Suprapubic skin (tissue), 4 donors: ENCODE measurements around the gene SDHD. TPM values are rescaled to one million over a fixed set of nuclear protein-coding genes. Genes with fewer than 3 reads are reported as not detected.
A peak's percentile ranks its signal among the peaks of the same experiment; 100 is the strongest.

Experiments
- DNase-seq, 2 donors: peaks; one replicate each; pipeline ENCODE4 v3.0.0-alpha.2; 2019; ENCODE audit warnings: low spot score in 2 of 2
- H3K27ac ChIP-seq: fragments of 200-600 bp; sonication (generic); one replicate; pipeline ENCODE4 v1.5.1; 2019
- H3K27me3 ChIP-seq: fragments of 200-600 bp; sonication (generic); one replicate; pipeline ENCODE4 v1.5.1; 2019
- H3K36me3 ChIP-seq: fragments of 200-600 bp; sonication (generic); one replicate; pipeline ENCODE4 v1.5.1; 2019
- H3K4me1 ChIP-seq: fragments of 200-600 bp; sonication (generic); one replicate; pipeline ENCODE4 v1.5.1; 2019
- H3K4me3 ChIP-seq: fragments of 200-600 bp; sonication (generic); one replicate; pipeline ENCODE4 v1.5.1; 2019; ENCODE audit warnings: mild to moderate bottlenecking
- H3K9me3 ChIP-seq: fragments of 200-600 bp; sonication (generic); one replicate; pipeline ENCODE4 v1.5.1; 2019
- CTCF ChIP-seq, 2 donors: fragments of 200-600 bp in 1 of 2; fragments of 450-650 bp in 1 of 2; sonication (generic) in 1 of 2; IDR thresholded peaks; one replicate each; pipeline ENCODE4 v1.5.1; 2016 to 2019; ENCODE audit warnings: antibody characterized with exemption in 2 of 2, mild to moderate bottlenecking in 1 of 2, moderate library complexity in 1 of 2
- EP300 ChIP-seq: sonication (generic); formaldehyde crosslinking; IDR thresholded peaks from one replicate; pipeline ENCODE4 v1.6.1; 2017; ENCODE audit warnings: antibody characterized with exemption
- POLR2A ChIP-seq, 2 donors: fragments of 450-650 bp; IDR thresholded peaks; one replicate each; pipeline ENCODE4 v1.6.1; 2017; ENCODE audit warnings: antibody characterized with exemption in 2 of 2, mild to moderate bottlenecking in 2 of 2, moderate library complexity in 2 of 2
- POLR2AphosphoS5 ChIP-seq, 3 donors: sonication (generic); formaldehyde crosslinking; IDR thresholded peaks; one replicate each; pipeline ENCODE4 v1.6.1; 2017; ENCODE audit warnings: antibody characterized with exemption in 3 of 3
- WGBS: methylation state at CpG from one replicate; pipeline ENCODE4 v1.1.5; 2018; 5-methylcytosine and 5-hydroxymethylcytosine counted together
- total RNA-seq, 4 donors: library from RNA; depleted of rRNA; stranded (reverse); fragments of >200 nt; gene quantifications; one replicate each; pipeline ENCODE4 v1.1.0, GENCODE V29; 2016

Gene SDHD
- total RNA-seq, 4 donors from 2014 or later, result 64.4 to 125 (median 109) TPM

DNA sequence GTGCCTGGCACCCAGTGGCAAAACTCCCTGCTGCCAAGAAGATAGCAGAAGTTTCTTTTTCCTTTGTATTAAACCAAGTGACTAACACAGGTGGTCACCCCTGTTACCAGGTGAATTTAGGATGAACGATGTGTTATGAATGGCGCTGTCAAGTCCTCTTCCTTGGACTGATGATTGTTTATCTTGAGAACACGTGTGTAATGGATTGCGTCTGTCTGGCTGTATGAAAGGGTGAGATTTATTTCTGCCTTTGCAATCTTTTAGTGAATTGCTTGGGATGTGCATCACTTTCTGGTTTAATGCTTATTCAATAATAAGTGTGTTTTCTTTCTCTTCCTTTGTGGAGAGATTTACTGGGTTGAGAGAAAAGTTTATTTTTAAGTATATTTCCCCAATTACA is 36.5 kb downstream of the SDHD start:
- Histone ChIP-seq H3K4me1 (peaks cover 15% of the 10 kb centered on the region), H3K9me3 (no peaks in the 10 kb centered on the region), H3K27me3 (no peaks in the 10 kb centered on the region), H3K36me3 (no peaks in the 10 kb centered on the region), H3K27ac (no peak overlapping the region), H3K4me3 (no peak overlapping the region)
- TF ChIP-seq POLR2AphosphoS5 (IDR thresholded peaks at IDR 0.05), result no peak
- TF ChIP-seq POLR2A (IDR thresholded peaks at IDR 0.05), result no peak
- TF ChIP-seq CTCF (IDR thresholded peaks at IDR 0.05), result no peak
- no peak for TF ChIP-seq EP300
- WGBS, result 67% methylated on average over 4 of the region's 4 CpGs
- no peak for DNase-seq

DNA sequence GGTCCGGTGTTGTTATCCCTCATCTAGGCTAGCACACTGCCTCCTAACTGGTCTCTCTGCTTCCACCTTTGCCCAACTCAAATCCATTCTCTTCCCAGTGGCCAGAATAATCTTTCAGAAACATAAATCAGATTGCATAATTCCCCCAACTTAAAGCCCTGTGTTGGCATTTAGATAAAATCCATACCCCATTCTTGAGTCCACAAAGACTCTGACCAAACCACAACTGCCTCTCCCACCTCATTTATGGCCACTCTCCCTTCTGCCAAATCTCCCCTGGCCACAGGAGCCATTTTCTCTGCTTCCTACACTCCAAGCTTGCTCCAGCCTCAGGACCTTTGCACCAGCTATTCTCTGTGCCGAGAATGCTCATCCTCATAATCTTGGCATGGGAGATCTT is 40.4 kb downstream of the SDHD start:
- no peaks in the 10 kb centered on the region for H3K27me3 ChIP-seq
- TF ChIP-seq CTCF (IDR thresholded peaks at IDR 0.05) (no peak), POLR2AphosphoS5 (IDR thresholded peaks at IDR 0.05) (no peak), POLR2A (IDR thresholded peaks at IDR 0.05) (no peak)

DNA sequence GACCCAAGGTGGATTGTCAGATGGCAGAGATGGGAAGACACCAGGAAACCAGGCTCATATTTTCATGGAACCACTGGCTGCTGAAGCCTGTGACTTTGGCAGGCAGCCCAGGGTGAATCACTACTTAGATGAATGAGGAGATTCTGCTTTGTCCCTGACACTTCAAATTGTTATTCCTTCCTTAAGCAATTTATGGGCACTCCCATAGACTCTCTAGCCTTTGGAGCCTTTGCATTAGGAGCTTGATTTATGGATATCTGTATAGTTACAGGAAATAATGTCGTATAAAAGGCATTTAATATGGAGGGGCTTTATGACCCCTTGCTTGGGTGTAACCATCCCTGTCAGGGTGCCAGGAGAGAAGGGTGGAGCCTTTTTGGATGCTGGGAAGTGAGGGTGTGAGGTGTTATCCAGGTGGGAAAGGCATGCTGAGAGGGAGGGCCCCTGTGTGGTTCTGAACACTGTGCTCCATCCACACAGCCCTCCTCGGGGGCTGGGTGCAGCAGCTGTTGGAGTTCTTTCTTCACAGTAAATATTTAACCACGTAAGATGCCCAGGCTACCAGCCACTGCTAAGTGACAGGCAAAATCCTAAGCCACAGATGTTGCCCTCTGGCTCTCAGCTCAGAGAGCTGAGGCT is 41.9 kb downstream of the SDHD start:
- TF ChIP-seq POLR2A (IDR thresholded peaks at IDR 0.05) (no peak), POLR2AphosphoS5 (IDR thresholded peaks at IDR 0.05) (no peak), CTCF (IDR thresholded peaks at IDR 0.05) (no peak), EP300 (no peak)
- Histone ChIP-seq H3K4me3 (no peak overlapping the region), H3K36me3 (no peaks in the 10 kb centered on the region), H3K27me3 (no peaks in the 10 kb centered on the region), H3K9me3 (no peaks in the 10 kb centered on the region), H3K4me1 (peaks cover 37% of the 10 kb centered on the region), H3K27ac (peak overlapping the region; percentile 81)
- 46% methylated on average over 3 of the region's 3 CpGs for WGBS
- peak in 1 of 2 donors; percentile 77 for DNase-seq

More for the DNA sequence above, 40.4 kb downstream of the SDHD start:
- Histone ChIP-seq H3K4me3 (no peak overlapping the region), H3K4me1 (peaks cover 34% of the 10 kb centered on the region), H3K27ac (no peak overlapping the region), H3K9me3 (no peaks in the 10 kb centered on the region), H3K36me3 (no peaks in the 10 kb centered on the region)
- 90% methylated on average over 2 of the region's 2 CpGs for WGBS
- DNase-seq, result no peak

DNA sequence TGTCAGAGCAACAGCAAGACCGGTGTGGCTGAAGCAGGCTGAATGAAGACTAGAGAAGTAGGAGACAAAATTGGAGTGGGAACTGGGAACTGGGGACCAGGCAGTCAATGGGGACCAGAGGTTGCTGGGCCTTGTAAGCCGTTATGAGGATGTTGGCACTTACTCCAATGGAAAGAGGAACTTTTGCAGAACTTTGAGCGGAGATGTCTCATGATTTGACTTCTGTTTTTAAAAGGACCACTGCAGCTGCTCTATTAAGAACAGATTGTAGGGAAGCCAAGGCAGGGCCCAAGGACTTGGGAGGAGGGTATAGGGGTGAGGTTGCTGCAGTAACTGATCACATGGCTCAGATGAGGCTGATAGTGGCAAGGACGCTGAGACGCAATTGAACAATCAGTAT is 43.0 kb downstream of the SDHD start:
- Histone ChIP-seq H3K4me3 (no peak overlapping the region), H3K27ac (peak overlapping the region; percentile 81), H3K4me1 (peaks cover 37% of the 10 kb centered on the region), H3K36me3 (no peaks in the 10 kb centered on the region), H3K27me3 (no peaks in the 10 kb centered on the region), H3K9me3 (no peaks in the 10 kb centered on the region)
- 58% methylated on average over 5 of the region's 5 CpGs for WGBS
- TF ChIP-seq CTCF (IDR thresholded peaks at IDR 0.05), result no peak
- no peak for TF ChIP-seq POLR2A (IDR thresholded peaks at IDR 0.05)
- no peak for TF ChIP-seq POLR2AphosphoS5 (IDR thresholded peaks at IDR 0.05)
- TF ChIP-seq EP300, result no peak
- DNase-seq, result no peak

DNA sequence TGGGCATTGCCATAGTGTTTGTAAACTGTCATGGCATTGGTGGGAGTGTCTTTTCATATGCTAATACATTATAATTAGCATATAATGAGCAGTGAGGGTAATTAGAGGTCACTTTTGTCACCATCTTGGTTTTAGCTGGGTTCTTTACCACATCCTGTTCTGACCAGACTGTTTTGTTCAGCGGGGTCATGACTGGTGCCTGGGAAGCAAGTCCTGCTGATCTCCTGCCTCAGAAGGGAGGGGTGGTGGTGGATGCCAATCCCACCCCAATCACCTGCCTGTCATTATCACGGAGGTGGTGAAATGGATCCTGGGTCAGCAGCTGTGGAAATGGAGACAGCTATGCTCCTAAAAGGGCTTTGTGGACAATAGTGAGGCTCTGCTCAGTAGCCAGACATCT is 46.1 kb downstream of the SDHD start:
- Histone ChIP-seq H3K27ac (no peak overlapping the region), H3K4me1 (peaks cover 37% of the 10 kb centered on the region)

More for the DNA sequence above, 46.1 kb downstream of the SDHD start:
- TF ChIP-seq POLR2A (IDR thresholded peaks at IDR 0.05), result no peak
- TF ChIP-seq EP300, result no peak
- TF ChIP-seq POLR2AphosphoS5 (IDR thresholded peaks at IDR 0.05), result no peak
- no peak for TF ChIP-seq CTCF (IDR thresholded peaks at IDR 0.05)
- Histone ChIP-seq H3K27me3 (no peaks in the 10 kb centered on the region), H3K4me3 (no peak overlapping the region), H3K36me3 (no peaks in the 10 kb centered on the region), H3K9me3 (no peaks in the 10 kb centered on the region)
- 66% methylated on average over 2 of the region's 2 CpGs for WGBS
- DNase-seq, result no peak
